HepG2 (cell line): ENCODE measurements around the gene ITGB5. TPM values are rescaled to one million over a fixed set of nuclear protein-coding genes. Genes with fewer than 3 reads are reported as not detected.

Experiments
- AGO2 ChIP-seq: fragments of 200-400 bp; formaldehyde crosslinking; optimal IDR thresholded peaks from 2 replicates; pipeline ENCODE3; 2017; ENCODE audit warnings: mild to moderate bottlenecking, low read depth, low read length, moderate library complexity
- ARHGAP35 ChIP-seq: sonication (generic); formaldehyde crosslinking; IDR thresholded peaks from 2 replicates; pipeline ENCODE4 v1.9.0; 2022; ENCODE audit warnings: mild to moderate bottlenecking, inconsistent platforms, moderate library complexity, missing genetic modification reagents, borderline replicate concordance
- CAMTA2 ChIP-seq: sonication (generic); formaldehyde crosslinking; IDR thresholded peaks from 2 replicates; pipeline ENCODE4 v1.4.0; 2020; ENCODE audit warnings: mild to moderate bottlenecking, missing genetic modification reagents, borderline replicate concordance
- FOSL1 ChIP-seq: sonication (generic); formaldehyde crosslinking; IDR thresholded peaks from 2 replicates; pipeline ENCODE4 v1.9.0; 2021; ENCODE audit warnings: missing genetic modification reagents, borderline replicate concordance
- MEIS1 ChIP-seq: sonication (generic); formaldehyde crosslinking; IDR thresholded peaks from 2 replicates; pipeline ENCODE4 v1.9.0; 2021; ENCODE audit warnings: mild to moderate bottlenecking, missing genetic modification reagents, moderate library complexity, borderline replicate concordance
- RAD21 ChIP-seq: fragments of 450-650 bp; formaldehyde crosslinking; IDR thresholded peaks from 2 replicates; pipeline ENCODE4 v1.5.0; 2020; ENCODE audit warnings: mild to moderate bottlenecking
- RBFOX2 ChIP-seq: fragments of 200-400 bp; formaldehyde crosslinking; IDR thresholded peaks from 2 replicates; pipeline ENCODE4 v1.6.1; 2017; ENCODE audit warnings: low read depth, mild to moderate bottlenecking, low read length
- TARDBP ChIP-seq: sonication (generic); formaldehyde crosslinking; IDR thresholded peaks from 2 replicates; pipeline ENCODE4 v1.8.0; 2022; ENCODE audit warnings: mild to moderate bottlenecking, missing genetic modification reagents
- TEAD3 ChIP-seq: optimal IDR thresholded peaks from 2 replicates; pipeline ENCODE3; 2016; ENCODE audit warnings: borderline replicate concordance
- TRIM24 ChIP-seq: sonication (generic); formaldehyde crosslinking; IDR thresholded peaks from 2 replicates; pipeline ENCODE4 v1.8.0; 2022; ENCODE audit warnings: mild to moderate bottlenecking, missing genetic modification reagents
- YY1 ChIP-seq: IDR thresholded peaks from 2 replicates; pipeline ENCODE4 v1.6.1; 2011; ENCODE audit warnings: low read length, low read depth, moderate library complexity, mild to moderate bottlenecking; ENCODE audit not compliant: insufficient read depth, insufficient replicate concordance
- ZC3H13 ChIP-seq: sonication (generic); formaldehyde crosslinking; IDR thresholded peaks from 2 replicates; pipeline ENCODE4 v1.8.1; 2023; ENCODE audit warnings: mild to moderate bottlenecking, missing genetic modification reagents, moderate library complexity
- ZNF205 ChIP-seq: IDR thresholded peaks from 2 replicates; pipeline ENCODE4 v1.6.1; 2018; ENCODE audit warnings: missing biosample characterization, missing genetic modification reagents
- ZNF232 ChIP-seq: sonication (generic); formaldehyde crosslinking; IDR thresholded peaks from 2 replicates; pipeline ENCODE4 v1.4.0; 2020; ENCODE audit warnings: missing genetic modification reagents, borderline replicate concordance
- ZNF547 ChIP-seq: sonication (generic); formaldehyde crosslinking; IDR thresholded peaks from 2 replicates; pipeline ENCODE4 v1.5.1; 2020; ENCODE audit warnings: mild to moderate bottlenecking, missing genetic modification reagents
- ZNF570 ChIP-seq: sonication (generic); formaldehyde crosslinking; IDR thresholded peaks from 2 replicates; pipeline ENCODE4 v1.4.0; 2020; ENCODE audit warnings: mild to moderate bottlenecking, missing genetic modification reagents, borderline replicate concordance
- polyA plus RNA-seq, 8 experiments: library from polyadenylated mRNA; depleted of rRNA in 3 of 8; stranded (reverse) in 7 of 8; unstranded in 1 of 8; fragments of >200 nt; fragmentation: Illumina TruSeq in 4 of 8; extraction: Trizol in 4 of 8; gene quantifications; 2 replicates each; pipeline versions ENCODE4 v1.2.1 to v1.2.3, GENCODE V29; 2011 to 2016; ENCODE audit warnings: low read depth in 4 of 8, missing spikeins in 1 of 8, mixed read lengths in 1 of 8; ENCODE audit not compliant: insufficient read depth in 1 of 8
- total RNA-seq, 5 experiments: library from RNA; depleted of rRNA; stranded (reverse); fragments of >200 nt; fragmentation: Illumina TruSeq; extraction: Trizol; gene quantifications; 2 replicates each; pipeline ENCODE4 v1.2.3, GENCODE V29; 2016; ENCODE audit warnings: low read depth in 1 of 5
- TF ChIP-seq, protein P1 (sequence below): sonication (generic); formaldehyde crosslinking; IDR thresholded peaks from 2 replicates; pipeline ENCODE4 v1.4.0; 2020; ENCODE audit warnings: missing genetic modification reagents, borderline replicate concordance
- TF ChIP-seq, protein P2 (sequence below): sonication (generic); formaldehyde crosslinking; conservative IDR thresholded peaks from 2 replicates; pipeline ENCODE4 v1.8.0; 2022; ENCODE audit warnings: missing genetic modification reagents
- TF ChIP-seq, protein P3 (sequence below): sonication (generic); formaldehyde crosslinking; IDR thresholded peaks from 2 replicates; pipeline ENCODE4 v1.5.1; 2020; ENCODE audit warnings: mild to moderate bottlenecking, missing genetic modification reagents, moderate library complexity
- TF ChIP-seq, protein P4 (sequence below): sonication (generic); formaldehyde crosslinking; IDR thresholded peaks from 2 replicates; pipeline ENCODE4 v1.8.1; 2023; ENCODE audit warnings: mild to moderate bottlenecking, missing genetic modification reagents

ITGB5 gene
- total and polyA plus RNA-seq, 2 of the 13 experiments (the other 11 are each of a cell fraction or from before 2014, with no cell fraction given): 74.1 to 343 TPM

DNA sequence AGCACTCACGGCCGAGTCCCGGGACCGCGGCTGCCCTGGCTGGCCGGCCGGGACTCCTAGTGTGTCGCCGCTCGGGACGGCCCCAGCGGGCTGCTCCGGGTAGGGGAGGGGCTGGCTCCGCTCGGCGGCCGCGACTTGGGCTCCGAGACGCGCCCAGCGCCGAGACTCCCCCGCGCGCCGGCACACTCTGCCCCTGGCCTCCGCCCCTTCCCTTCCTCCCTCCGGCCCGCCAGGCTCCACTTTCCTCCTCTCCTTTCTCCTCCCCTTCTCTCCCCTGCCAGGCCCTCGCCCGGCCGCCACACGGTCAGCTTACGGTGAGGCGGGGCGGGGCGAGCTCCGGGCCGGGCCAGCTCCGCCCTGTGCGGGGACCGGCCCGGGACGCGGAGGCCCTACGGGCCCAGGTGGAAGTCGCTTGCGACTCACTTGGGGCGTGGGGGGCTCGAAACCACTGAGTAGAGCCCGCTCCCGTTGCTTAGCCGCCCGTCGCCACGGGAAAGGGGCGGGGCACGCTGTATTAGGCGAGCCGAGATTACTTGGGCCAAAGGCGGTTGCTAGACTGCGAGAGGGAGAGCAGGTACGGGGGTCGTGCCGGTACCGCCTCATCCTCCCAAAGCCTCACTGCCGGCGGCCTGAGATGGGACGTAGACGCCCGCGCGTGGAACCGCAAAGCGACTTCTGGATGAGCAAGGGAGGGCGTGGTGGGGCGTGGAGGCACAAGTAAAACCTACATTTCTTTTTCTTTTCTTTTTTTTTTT is at the start of gene ITGB5 (continued):
- TF ChIP-seq FOSL1 (no peak), AGO2 (peak; percentile 92), TEAD3 (CRISPR knock-in tag) (peak; percentile 11), TARDBP (CRISPR knock-in tag) (peak; percentile 41; the same call in 1 of the 2 replicates), CAMTA2 (CRISPR knock-in tag) (0 out of 2 replicates have a peak, but pooled peaks have one; percentile 69), ZNF547 (CRISPR knock-in tag) (peak; percentile 50; the same call in 1 of the 2 replicates), ARHGAP35 (CRISPR knock-in tag) (0 out of 2 replicates have a peak, but pooled peaks have one; percentile 26), RAD21 (CRISPR knock-in tag) (peak; percentile 63), ZNF205 (CRISPR knock-in tag) (0 out of 2 replicates have a peak, but pooled peaks have one; percentile 22), ZC3H13 (CRISPR knock-in tag) (peak; percentile 76; the same call in 1 of the 2 replicates), ZNF232 (CRISPR knock-in tag) (0 out of 2 replicates have a peak, but pooled peaks have one; percentile 63), RBFOX2 (peak; percentile 79), MEIS1 (no peak), TRIM24 (CRISPR knock-in tag) (no peak), YY1 (peak; percentile 7), ZNF570 (CRISPR knock-in tag) (no peak)
- TF ChIP-seq, protein P1, sequence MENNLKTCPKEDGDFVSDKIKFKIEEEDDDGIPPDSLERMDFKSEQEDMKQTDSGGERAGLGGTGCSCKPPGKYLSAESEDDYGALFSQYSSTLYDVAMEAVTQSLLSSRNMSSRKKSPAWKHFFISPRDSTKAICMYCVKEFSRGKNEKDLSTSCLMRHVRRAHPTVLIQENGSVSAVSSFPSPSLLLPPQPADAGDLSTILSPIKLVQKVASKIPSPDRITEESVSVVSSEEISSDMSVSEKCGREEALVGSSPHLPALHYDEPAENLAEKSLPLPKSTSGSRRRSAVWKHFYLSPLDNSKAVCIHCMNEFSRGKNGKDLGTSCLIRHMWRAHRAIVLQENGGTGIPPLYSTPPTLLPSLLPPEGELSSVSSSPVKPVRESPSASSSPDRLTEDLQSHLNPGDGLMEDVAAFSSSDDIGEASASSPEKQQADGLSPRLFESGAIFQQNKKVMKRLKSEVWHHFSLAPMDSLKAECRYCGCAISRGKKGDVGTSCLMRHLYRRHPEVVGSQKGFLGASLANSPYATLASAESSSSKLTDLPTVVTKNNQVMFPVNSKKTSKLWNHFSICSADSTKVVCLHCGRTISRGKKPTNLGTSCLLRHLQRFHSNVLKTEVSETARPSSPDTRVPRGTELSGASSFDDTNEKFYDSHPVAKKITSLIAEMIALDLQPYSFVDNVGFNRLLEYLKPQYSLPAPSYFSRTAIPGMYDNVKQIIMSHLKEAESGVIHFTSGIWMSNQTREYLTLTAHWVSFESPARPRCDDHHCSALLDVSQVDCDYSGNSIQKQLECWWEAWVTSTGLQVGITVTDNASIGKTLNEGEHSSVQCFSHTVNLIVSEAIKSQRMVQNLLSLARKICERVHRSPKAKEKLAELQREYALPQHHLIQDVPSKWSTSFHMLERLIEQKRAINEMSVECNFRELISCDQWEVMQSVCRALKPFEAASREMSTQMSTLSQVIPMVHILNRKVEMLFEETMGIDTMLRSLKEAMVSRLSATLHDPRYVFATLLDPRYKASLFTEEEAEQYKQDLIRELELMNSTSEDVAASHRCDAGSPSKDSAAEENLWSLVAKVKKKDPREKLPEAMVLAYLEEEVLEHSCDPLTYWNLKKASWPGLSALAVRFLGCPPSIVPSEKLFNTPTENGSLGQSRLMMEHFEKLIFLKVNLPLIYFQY: peak; percentile 98
- TF ChIP-seq, protein P2, sequence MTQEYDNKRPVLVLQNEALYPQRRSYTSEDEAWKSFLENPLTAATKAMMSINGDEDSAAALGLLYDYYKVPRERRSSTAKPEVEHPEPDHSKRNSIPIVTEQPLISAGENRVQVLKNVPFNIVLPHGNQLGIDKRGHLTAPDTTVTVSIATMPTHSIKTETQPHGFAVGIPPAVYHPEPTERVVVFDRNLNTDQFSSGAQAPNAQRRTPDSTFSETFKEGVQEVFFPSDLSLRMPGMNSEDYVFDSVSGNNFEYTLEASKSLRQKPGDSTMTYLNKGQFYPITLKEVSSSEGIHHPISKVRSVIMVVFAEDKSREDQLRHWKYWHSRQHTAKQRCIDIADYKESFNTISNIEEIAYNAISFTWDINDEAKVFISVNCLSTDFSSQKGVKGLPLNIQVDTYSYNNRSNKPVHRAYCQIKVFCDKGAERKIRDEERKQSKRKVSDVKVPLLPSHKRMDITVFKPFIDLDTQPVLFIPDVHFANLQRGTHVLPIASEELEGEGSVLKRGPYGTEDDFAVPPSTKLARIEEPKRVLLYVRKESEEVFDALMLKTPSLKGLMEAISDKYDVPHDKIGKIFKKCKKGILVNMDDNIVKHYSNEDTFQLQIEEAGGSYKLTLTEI: no peak
- TF ChIP-seq, protein P3, sequence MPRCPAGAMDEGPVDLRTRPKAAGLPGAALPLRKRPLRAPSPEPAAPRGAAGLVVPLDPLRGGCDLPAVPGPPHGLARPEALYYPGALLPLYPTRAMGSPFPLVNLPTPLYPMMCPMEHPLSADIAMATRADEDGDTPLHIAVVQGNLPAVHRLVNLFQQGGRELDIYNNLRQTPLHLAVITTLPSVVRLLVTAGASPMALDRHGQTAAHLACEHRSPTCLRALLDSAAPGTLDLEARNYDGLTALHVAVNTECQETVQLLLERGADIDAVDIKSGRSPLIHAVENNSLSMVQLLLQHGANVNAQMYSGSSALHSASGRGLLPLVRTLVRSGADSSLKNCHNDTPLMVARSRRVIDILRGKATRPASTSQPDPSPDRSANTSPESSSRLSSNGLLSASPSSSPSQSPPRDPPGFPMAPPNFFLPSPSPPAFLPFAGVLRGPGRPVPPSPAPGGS (CRISPR knock-in tag): peak; percentile 21; the same call in 1 of the 2 replicates
- TF ChIP-seq, protein P4, sequence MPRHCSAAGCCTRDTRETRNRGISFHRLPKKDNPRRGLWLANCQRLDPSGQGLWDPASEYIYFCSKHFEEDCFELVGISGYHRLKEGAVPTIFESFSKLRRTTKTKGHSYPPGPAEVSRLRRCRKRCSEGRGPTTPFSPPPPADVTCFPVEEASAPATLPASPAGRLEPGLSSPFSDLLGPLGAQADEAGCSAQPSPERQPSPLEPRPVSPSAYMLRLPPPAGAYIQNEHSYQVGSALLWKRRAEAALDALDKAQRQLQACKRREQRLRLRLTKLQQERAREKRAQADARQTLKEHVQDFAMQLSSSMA (CRISPR knock-in tag): peak; percentile 45; the same call in 1 of the 2 replicates
